DND-41 (cell line): Measurements from ENCODE around the gene STARD9.

ENCODE experiments used
- ATAC-seq: fragments of 200-7000 bp; cut with Tn5 transposase; 3 replicates; pipeline ENCODE4 v1.9.1; 2021; ENCODE audit warnings: low read depth; ENCODE audit not compliant: insufficient read depth
- DNase-seq: peaks from one replicate; pipeline ENCODE4 v3.0.0-alpha.2; 2020
- H2AFZ ChIP-seq: 2 replicates; pipeline ENCODE4 v1.6.0; 2012; ENCODE audit warnings: low read depth, low read length
- H3K27ac ChIP-seq: 2 replicates; pipeline ENCODE4 v1.5.1; 2012; ENCODE audit warnings: low read length, inconsistent platforms
- H3K27me3 ChIP-seq: fragments of 200-600 bp; sonication (generic); 2 replicates; pipeline ENCODE4 v1.6.0; 2012; ENCODE audit warnings: low read length, mild to moderate bottlenecking, inconsistent platforms; ENCODE audit not compliant: insufficient read depth, poor library complexity
- H3K36me3 ChIP-seq: 2 replicates; pipeline ENCODE4 v1.5.1; 2012; ENCODE audit warnings: low read length, inconsistent platforms; ENCODE audit not compliant: insufficient read depth
- H3K4me1 ChIP-seq: 2 replicates; pipeline ENCODE4 v1.5.1; 2012; ENCODE audit warnings: mild to moderate bottlenecking, low read length; ENCODE audit not compliant: insufficient read depth
- H3K4me2 ChIP-seq: 2 replicates; pipeline ENCODE4 v1.6.0; 2012; ENCODE audit warnings: mild to moderate bottlenecking, moderate library complexity, low read length, inconsistent platforms; ENCODE audit not compliant: insufficient read depth
- H3K4me3 ChIP-seq, 2 experiments: fragments of 200-600 bp in 1 of 2; shearing (Covaris generic) in 1 of 2; 2 replicates each; pipeline ENCODE4 v1.5.1; 2012 to 2016; ENCODE audit warnings: inconsistent platforms in 2 of 2, low read length in 2 of 2, mild to moderate bottlenecking in 2 of 2, low read depth in 1 of 2, moderate library complexity in 1 of 2
- H3K79me2 ChIP-seq: 2 replicates; pipeline ENCODE4 v1.6.0; 2012; ENCODE audit warnings: low read length, inconsistent platforms; ENCODE audit not compliant: insufficient read depth
- H3K9ac ChIP-seq: 2 replicates; pipeline ENCODE4 v1.6.0; 2012; ENCODE audit warnings: low read depth, mild to moderate bottlenecking, inconsistent platforms, low read length, moderate library complexity
- H3K9me3 ChIP-seq: 2 replicates; pipeline ENCODE4 v1.5.1; 2012; ENCODE audit warnings: low read length, moderate library complexity, mild to moderate bottlenecking, inconsistent platforms; ENCODE audit not compliant: insufficient read depth, severe bottlenecking
- H4K20me1 ChIP-seq: 2 replicates; pipeline ENCODE4 v1.6.0; 2012; ENCODE audit warnings: low read length; ENCODE audit not compliant: insufficient read depth
- CTCF ChIP-seq: IDR thresholded peaks from 2 replicates; pipeline ENCODE4 v1.5.1; 2012; ENCODE audit warnings: borderline replicate concordance, low read length, moderate library complexity, mild to moderate bottlenecking; ENCODE audit not compliant: poor library complexity, severe bottlenecking; ENCODE audit errors: extremely low read depth
- EZH2 ChIP-seq: IDR thresholded peaks from 3 replicates; pipeline ENCODE4 v1.6.1; 2012; ENCODE audit warnings: borderline replicate concordance, low read depth, mild to moderate bottlenecking, moderate library complexity, low read length, inconsistent platforms; ENCODE audit not compliant: severe bottlenecking

The STARD9 gene

GRCh38 chr15:42592716-42593115 lies 17.3 kb downstream of the STARD9 start:
- ATAC-seq (no peak), DNase-seq (no peak)
- no peaks in the 10 kb centered on the region for H3K36me3 ChIP-seq
- H2AFZ ChIP-seq = no peak overlapping the region
- H3K79me2 ChIP-seq = no peaks in the 10 kb centered on the region
- H3K4me1 ChIP-seq = no peaks in the 10 kb centered on the region
- H3K9me3 ChIP-seq = no peaks in the 10 kb centered on the region
- TF ChIP-seq CTCF (no peak), EZH2 (no peak)
- no peaks in the 10 kb centered on the region for H4K20me1 ChIP-seq
- no peak overlapping the region for H3K27ac ChIP-seq
- H3K4me3 ChIP-seq = no peak overlapping the region
- no peak overlapping the region for H3K9ac ChIP-seq
- H3K27me3 ChIP-seq = no peaks in the 10 kb centered on the region
- H3K4me2 ChIP-seq = no peak overlapping the region

GRCh38 chr15:42593143-42593542 lies 17.7 kb downstream of the STARD9 start:
- ATAC-seq (no peak), DNase-seq (no peak)
- Histone ChIP-seq H3K9me3 (no peaks in the 10 kb centered on the region), H3K4me1 (no peaks in the 10 kb centered on the region), H3K9ac (no peak overlapping the region), H3K4me2 (no peak overlapping the region), H3K79me2 (no peaks in the 10 kb centered on the region), H3K36me3 (no peaks in the 10 kb centered on the region), H3K27ac (no peak overlapping the region), H3K27me3 (no peaks in the 10 kb centered on the region), H2AFZ (no peak overlapping the region), H3K4me3 (no peak overlapping the region), H4K20me1 (no peaks in the 10 kb centered on the region)
- TF ChIP-seq CTCF (no peak), EZH2 (no peak)

GRCh38 chr15:42594095-42594494 lies 18.7 kb downstream of the STARD9 start:
- H3K9ac ChIP-seq = no peak overlapping the region
- H3K36me3 ChIP-seq = no peaks in the 10 kb centered on the region
- DNase-seq = no peak
- H3K4me3 ChIP-seq = no peak overlapping the region
- no peaks in the 10 kb centered on the region for H3K4me1 ChIP-seq
- no peaks in the 10 kb centered on the region for H4K20me1 ChIP-seq
- H2AFZ ChIP-seq = no peak overlapping the region
- H3K9me3 ChIP-seq = no peaks in the 10 kb centered on the region
- H3K27me3 ChIP-seq = no peaks in the 10 kb centered on the region
- H3K79me2 ChIP-seq = no peaks in the 10 kb centered on the region
- TF ChIP-seq CTCF (no peak), EZH2 (no peak)
- no peak for ATAC-seq
- no peak overlapping the region for H3K4me2 ChIP-seq
- H3K27ac ChIP-seq = no peak overlapping the region
